GM08714 (cell line): ENCODE results near the gene ACER1.
"Not testable (repeated sequence)": the region's sequence is repeated elsewhere in the genome, so short reads cannot be mapped to it uniquely, and the experiment has no call there.

ENCODE experiments used
- H3K4me3 ChIP-seq: fragments of 200-500 bp; sonication (Bioruptor generic); 2 replicates; pipeline ENCODE4 v1.5.1; 2014; ENCODE audit warnings: mild to moderate bottlenecking, low read length, inconsistent platforms
- ZNF274 ChIP-seq: IDR thresholded peaks from 2 replicates; pipeline ENCODE4 v1.6.1; 2012; ENCODE audit warnings: mild to moderate bottlenecking, low read depth, low read length

The ACER1 gene

GRCh38 chr19:6286676-6287075 is 46.7 kb downstream of the ACER1 start:
- no peak for TF ChIP-seq ZNF274
- H3K4me3 ChIP-seq = no peak overlapping the region

GRCh38 chr19:6282393-6282792 is 51.0 kb downstream of the ACER1 start:
- not testable (repeated sequence) for H3K4me3 ChIP-seq

- H3K4me3 ChIP-seq = peak within 1 kb of the TSS; percentile 98
- TF ChIP-seq ZNF274 = no peak
Observed at GRCh38 chr19:6279931-6280591, 53.4 kb downstream of the ACER1 start, which contains the start of gene MLLT1. Gene MLLT1, minus strand, starts transcription at chr19:6279975. Its CDS starts 191 bp downstream, at chr19:6279784.

GRCh38 chr19:6279620-6279930 is 53.8 kb downstream of the ACER1 start:
- H3K4me3 ChIP-seq = peak overlapping the region; percentile 98
- no peak for TF ChIP-seq ZNF274

GRCh38 chr19:6278740-6279619 is 54.4 kb downstream of the ACER1 start:
- H3K4me3 ChIP-seq = peak overlapping the region; percentile 98
- no peak for TF ChIP-seq ZNF274

GRCh38 chr19:6278051-6278450 is 55.4 kb downstream of the ACER1 start:
- peak overlapping the region; percentile 98; the same call in 1 of the 2 replicates for H3K4me3 ChIP-seq
- TF ChIP-seq ZNF274 = no peak

GRCh38 chr19:6276447-6276846 is 57.0 kb downstream of the ACER1 start:
- no peak for TF ChIP-seq ZNF274
- H3K4me3 ChIP-seq = no peak overlapping the region

- no peak overlapping the region for H3K4me3 ChIP-seq
- TF ChIP-seq ZNF274 = no peak
Observed at GRCh38 chr19:6275170-6275744, 58.2 kb downstream of the ACER1 start.

- H3K4me3 ChIP-seq = no peak overlapping the region
- no peak for TF ChIP-seq ZNF274
Observed at GRCh38 chr19:6274756-6275155, 58.7 kb downstream of the ACER1 start.

- TF ChIP-seq ZNF274 = no peak
- no peak overlapping the region for H3K4me3 ChIP-seq
Observed at GRCh38 chr19:6273701-6274601, 59.5 kb downstream of the ACER1 start.

- H3K4me3 ChIP-seq = no peak overlapping the region
- no peak for TF ChIP-seq ZNF274
Observed at GRCh38 chr19:6272913-6273600, 60.4 kb downstream of the ACER1 start.

- no peak for TF ChIP-seq ZNF274
- H3K4me3 ChIP-seq = no peak overlapping the region
Observed at GRCh38 chr19:6272411-6272791, 61.0 kb downstream of the ACER1 start.

- H3K4me3 ChIP-seq = no peak overlapping the region
- TF ChIP-seq ZNF274 = no peak
Observed at GRCh38 chr19:6271721-6272410, 61.5 kb downstream of the ACER1 start.
